Epithelial cell of proximal tubule (primary cell): Measurements from ENCODE around the gene UBAP2L. TPM values are rescaled to one million over a fixed set of nuclear protein-coding genes. Genes with fewer than 3 reads are reported as not detected.
"Not testable (repeated sequence)": the region's sequence is repeated elsewhere in the genome, so short reads cannot be mapped to it uniquely, and the experiment has no call there.

Experiments used
- DNase-seq: peaks from one replicate; pipeline ENCODE4 v3.0.0-alpha.2; 2011; ENCODE audit warnings: low read depth
- H3K4me3 ChIP-seq: 2 replicates; pipeline ENCODE4 v1.5.1; 2011; ENCODE audit warnings: low read depth, mild to moderate bottlenecking, low read length
- total RNA-seq: library from RNA; depleted of rRNA; stranded (reverse); fragments of >200 nt; gene quantifications from 2 replicates; pipeline ENCODE4 v1.2.3, GENCODE V29; 2015
- TF ChIP-seq, protein P1 (sequence below): conservative IDR thresholded peaks from 2 replicates; pipeline ENCODE4 v1.5.1; 2012; ENCODE audit warnings: low read depth, mild to moderate bottlenecking, low read length

The UBAP2L gene
- total RNA-seq, 1 donor from 2014 or later: 56.4 TPM

DNA sequence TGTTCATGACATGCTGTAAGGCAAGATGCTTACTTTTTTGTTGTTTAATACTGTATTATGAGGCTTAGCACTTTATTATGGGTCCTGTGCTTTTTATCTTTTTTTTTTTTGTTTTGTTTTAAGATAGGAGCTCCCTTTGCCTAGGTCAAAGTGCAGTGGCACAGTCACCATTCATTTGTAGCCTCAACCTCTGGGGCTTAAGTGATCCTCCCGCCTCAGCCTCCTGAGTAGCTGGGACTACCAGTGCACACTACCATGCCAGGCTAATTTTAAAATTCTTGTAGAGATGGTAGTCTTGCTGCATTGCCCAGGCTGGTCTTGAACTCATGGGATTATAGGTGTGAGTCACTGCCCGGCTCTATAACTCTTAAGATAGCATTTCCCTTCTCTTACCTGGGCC lies 4.6 kb downstream of the UBAP2L start:
- DNase-seq: no peak
- TF ChIP-seq, protein P1, sequence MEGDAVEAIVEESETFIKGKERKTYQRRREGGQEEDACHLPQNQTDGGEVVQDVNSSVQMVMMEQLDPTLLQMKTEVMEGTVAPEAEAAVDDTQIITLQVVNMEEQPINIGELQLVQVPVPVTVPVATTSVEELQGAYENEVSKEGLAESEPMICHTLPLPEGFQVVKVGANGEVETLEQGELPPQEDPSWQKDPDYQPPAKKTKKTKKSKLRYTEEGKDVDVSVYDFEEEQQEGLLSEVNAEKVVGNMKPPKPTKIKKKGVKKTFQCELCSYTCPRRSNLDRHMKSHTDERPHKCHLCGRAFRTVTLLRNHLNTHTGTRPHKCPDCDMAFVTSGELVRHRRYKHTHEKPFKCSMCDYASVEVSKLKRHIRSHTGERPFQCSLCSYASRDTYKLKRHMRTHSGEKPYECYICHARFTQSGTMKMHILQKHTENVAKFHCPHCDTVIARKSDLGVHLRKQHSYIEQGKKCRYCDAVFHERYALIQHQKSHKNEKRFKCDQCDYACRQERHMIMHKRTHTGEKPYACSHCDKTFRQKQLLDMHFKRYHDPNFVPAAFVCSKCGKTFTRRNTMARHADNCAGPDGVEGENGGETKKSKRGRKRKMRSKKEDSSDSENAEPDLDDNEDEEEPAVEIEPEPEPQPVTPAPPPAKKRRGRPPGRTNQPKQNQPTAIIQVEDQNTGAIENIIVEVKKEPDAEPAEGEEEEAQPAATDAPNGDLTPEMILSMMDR: no peak
- H3K4me3 ChIP-seq: no peak overlapping the region

DNA sequence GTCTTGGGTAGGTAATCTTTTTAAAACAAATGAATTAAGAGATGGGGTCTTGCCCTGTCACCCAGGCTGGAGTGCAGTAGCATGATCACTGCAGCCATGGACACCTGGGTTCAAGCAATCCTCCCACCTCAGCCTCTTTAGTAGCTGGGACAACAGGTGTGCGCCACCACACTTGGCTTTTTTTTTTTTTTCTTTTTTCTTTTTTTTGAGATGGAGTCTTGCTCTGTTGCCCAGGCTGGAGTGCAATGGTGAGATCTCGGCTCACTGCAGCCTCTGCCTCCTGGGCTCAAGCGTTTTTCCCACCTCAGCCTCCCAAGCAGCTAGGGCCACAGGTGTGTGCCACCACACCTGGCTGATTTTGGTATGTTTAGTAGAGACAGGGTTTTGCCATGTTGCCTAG lies 10.4 kb downstream of the UBAP2L start:
- not testable (repeated sequence) for H3K4me3 ChIP-seq, DNase-seq

DNA sequence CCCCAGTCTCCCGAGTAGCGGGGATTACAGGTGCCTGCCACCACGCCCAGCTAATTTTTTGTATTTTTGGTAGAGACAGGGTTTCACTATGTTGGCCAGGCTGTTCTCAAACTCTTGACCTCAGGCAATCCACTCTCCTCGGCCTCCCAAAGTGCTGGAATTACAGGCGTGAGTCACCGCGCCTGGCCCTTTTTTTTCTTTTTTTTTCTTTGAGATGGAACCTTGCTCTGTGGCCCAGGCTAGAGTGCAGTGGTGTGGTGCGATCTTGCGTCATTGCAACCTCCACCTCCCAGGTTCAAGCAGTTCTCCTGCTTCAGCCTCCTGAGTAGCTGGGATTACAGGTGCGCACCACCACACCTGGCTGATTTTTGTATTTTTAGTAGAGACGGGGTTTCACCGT lies 12.4 kb downstream of the UBAP2L start:
- H3K4me3 ChIP-seq, DNase-seq: not testable (repeated sequence)

DNA sequence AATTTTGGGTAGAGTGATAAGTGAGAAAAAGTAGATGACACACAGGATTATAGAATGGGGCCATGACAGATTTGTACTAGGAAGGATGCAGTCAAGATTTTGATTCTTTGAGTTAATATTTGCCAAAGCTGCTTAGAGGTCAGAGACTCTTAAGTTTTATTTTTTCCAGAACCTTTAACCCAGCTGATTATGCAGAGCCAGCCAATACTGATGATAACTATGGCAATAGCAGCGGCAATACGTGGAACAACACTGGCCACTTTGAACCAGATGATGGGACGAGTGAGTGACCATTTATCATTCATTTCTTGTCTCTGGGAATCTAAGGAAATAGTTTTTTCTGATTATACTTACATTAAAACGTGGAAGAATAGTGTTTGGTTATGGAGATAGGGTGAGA lies 16.1 kb downstream of the UBAP2L start:
- TF ChIP-seq, protein P1: no peak
- no peak for DNase-seq
- no peak overlapping the region for H3K4me3 ChIP-seq

DNA sequence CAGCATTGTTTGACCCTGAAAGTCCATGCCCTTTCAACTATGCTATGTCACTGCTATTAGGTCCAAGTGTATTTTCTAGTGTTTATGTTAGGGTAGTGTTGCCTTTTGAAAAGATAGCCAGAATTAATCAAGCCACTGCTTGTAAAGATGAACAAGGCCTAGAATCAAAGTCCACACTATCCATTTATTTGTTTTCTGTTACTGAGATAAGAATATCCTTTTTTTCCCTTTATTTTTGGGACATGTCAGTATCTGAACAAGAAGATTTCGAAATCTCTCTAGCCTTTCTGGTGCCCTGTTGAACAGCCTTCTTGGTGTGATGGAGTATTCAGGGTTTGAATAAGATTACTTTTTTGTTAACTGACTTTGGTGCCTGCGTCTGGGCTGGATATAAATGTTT lies 16.7 kb downstream of the UBAP2L start:
- H3K4me3 ChIP-seq: no peak overlapping the region
- TF ChIP-seq, protein P1: no peak
- DNase-seq: no peak

DNA sequence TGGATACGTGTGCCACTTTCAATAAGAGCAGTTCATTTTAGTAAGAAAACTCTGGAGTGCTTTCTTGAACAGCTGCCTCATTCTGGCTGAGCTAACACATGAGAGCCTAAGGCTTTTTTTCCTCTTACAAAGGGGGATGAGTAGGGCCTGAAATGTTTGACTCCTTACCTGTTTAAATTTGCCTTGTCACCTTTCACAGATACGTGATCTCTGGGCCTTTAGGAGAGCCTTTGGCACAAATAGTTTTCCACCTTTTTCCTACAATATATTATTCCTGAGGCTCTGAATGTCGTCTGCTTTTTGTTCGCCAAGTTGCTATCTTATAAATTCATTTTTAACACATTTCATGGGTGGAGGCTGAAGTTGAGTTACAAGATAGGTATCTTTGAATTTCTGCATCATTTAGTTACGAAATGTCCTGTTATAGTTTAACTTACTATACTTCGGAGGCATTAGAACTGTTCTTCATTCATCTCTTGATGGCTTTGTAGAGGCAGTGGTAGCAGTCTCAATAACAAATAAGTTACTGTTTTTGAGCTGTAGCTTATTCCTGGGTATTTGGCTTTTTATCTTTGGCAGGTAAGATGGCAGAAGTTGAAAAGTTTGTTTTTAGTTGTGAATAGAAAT lies 17.2 kb downstream of the UBAP2L start:
- no peak for DNase-seq
- no peak overlapping the region for H3K4me3 ChIP-seq
- TF ChIP-seq, protein P1: no peak

DNA sequence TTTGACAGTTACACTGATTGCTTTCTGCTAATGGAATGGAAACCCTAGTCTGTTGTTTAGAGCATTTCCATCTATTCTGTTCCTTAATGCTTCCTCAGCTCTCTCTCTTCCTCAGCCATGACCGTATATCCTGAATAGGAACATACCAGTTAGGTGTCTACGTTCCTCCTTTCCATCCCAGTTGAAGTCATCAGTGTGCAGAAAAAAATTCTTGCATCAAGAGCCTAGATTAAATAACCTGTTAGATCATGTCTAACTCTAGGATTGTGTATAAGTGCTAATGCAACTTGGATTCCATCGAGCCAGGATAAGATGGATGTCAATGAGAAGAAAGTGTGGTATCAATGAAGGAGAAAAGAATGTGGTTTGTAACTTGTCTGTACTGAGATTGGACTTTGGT lies 18.7 kb downstream of the UBAP2L start:
- DNase-seq: no peak
- no peak overlapping the region for H3K4me3 ChIP-seq
- TF ChIP-seq, protein P1: no peak

DNA sequence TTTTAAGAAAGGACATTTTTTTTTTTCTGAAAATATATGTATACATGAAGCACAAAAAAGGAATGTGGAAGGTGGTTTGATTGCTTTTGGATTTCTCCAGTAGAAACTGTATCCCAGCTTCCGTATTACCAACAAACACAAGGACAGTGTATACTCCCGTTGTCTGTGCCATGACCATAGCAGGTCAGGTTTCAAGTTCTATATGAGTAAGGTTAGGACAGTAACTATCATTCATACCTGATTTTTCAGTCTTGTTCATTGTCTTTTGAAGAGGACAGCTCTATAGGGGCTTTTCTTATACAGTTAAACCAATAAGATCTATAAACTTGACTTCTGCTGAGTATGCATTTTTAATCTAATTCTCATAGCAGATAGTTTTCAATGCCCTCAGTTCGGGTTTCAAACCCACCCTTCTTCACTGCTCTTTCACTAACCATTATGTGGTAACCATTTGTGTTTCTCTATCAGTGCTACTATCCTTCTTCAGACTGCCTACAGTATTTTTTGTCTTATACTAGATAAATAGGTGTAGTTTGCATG lies 19.6 kb downstream of the UBAP2L start:
- no peak overlapping the region for H3K4me3 ChIP-seq
- TF ChIP-seq, protein P1: no peak
- DNase-seq: no peak
